DMS153 treated with DMSO at 0.1 percent for 48 hours (cell line): ENCODE data around the gene KIF21A.

ENCODE experiments used
- DNase-seq: peaks from one replicate; lab custom pipeline; 2025; ENCODE audit not compliant: unreplicated experiment; lab: John Stamatoyannopoulos, UW

Gene KIF21A

GRCh38 chr12:39389399-39390150 is 53.3 kb downstream of the KIF21A start:
- no peak for DNase-seq

GRCh38 chr12:39386335-39386734 is 56.6 kb downstream of the KIF21A start:
- DNase-seq: no peak

GRCh38 chr12:39383114-39383513 is 59.8 kb downstream of the KIF21A start:
- DNase-seq: no peak

GRCh38 chr12:39380090-39380489 is 62.8 kb downstream of the KIF21A start:
- no peak for DNase-seq

GRCh38 chr12:39378341-39378740 is 64.6 kb downstream of the KIF21A start:
- no peak for DNase-seq

GRCh38 chr12:39375206-39375808 is 67.6 kb downstream of the KIF21A start:
- DNase-seq: no peak

- no peak for DNase-seq
Measured at GRCh38 chr12:39372929-39373328, 70.0 kb downstream of the KIF21A start.

GRCh38 chr12:39372204-39372925 is 70.6 kb downstream of the KIF21A start:
- DNase-seq: no peak

GRCh38 chr12:39369756-39370155 is 73.2 kb downstream of the KIF21A start:
- no peak for DNase-seq

GRCh38 chr12:39368891-39369290 is 74.0 kb downstream of the KIF21A start:
- no peak for DNase-seq

- no peak for DNase-seq
Measured at GRCh38 chr12:39368096-39368495, 74.8 kb downstream of the KIF21A start.

- DNase-seq: no peak
Measured at GRCh38 chr12:39367494-39367893, 75.4 kb downstream of the KIF21A start.

GRCh38 chr12:39365364-39366001 is 77.4 kb downstream of the KIF21A start:
- no peak for DNase-seq

- no peak for DNase-seq
Measured at GRCh38 chr12:39364196-39364595, 78.7 kb downstream of the KIF21A start.

- DNase-seq: no peak
Measured at GRCh38 chr12:39359645-39360044, 83.3 kb downstream of the KIF21A start.

- DNase-seq: no peak
Measured at GRCh38 chr12:39357041-39357440, 85.9 kb downstream of the KIF21A start.

- DNase-seq: no peak
Measured at GRCh38 chr12:39355841-39356240, 87.1 kb downstream of the KIF21A start.

- no peak for DNase-seq
Measured at GRCh38 chr12:39354955-39355354, 88.0 kb downstream of the KIF21A start.

- no peak for DNase-seq
Measured at GRCh38 chr12:39352471-39353017, 90.4 kb downstream of the KIF21A start.

GRCh38 chr12:39351153-39351552 is 91.8 kb downstream of the KIF21A start:
- DNase-seq: no peak

- no peak for DNase-seq
Measured at GRCh38 chr12:39348941-39349626, 93.8 kb downstream of the KIF21A start.
